ENCODE data around the gene CCDC14. TPM values are rescaled to one million over a fixed set of nuclear protein-coding genes. Genes with fewer than 3 reads are reported as not detected.

The CCDC14 gene
- total RNA-seq, 1 donor, result 51.4 TPM

DNA sequence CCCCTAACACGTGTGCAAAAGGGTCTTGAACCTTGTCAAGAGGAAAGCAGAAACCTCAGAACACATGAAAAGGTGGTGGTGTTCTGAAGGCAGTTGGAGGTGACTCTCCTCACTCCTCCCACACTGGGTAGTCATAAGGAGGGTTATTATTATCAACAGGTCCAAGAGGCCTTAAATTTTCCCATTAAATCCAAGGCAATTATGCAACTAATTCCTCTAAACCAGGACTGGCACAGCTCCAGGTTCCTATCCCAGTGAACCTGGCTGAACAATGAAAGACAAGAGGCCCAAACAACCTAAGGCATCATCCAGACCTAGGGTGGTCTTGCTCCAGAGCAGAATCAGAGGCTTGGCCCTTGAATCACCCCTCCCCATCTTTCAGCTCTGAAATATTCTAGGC, 91.9 kb downstream of the CCDC14 start:
- H3K4me1 ChIP-seq (ENCODE audit: insufficient read depth, low read length), result peaks cover 31% of the 10 kb centered on the region
- no peak overlapping the region for H3K4me2 ChIP-seq (ENCODE audit: insufficient read depth, low read length)
- no peaks in the 10 kb centered on the region for H3K9me3 ChIP-seq (ENCODE audit: low read depth, low read length)
- peaks cover 97% of the 10 kb centered on the region for H3K79me2 ChIP-seq (ENCODE audit: insufficient read depth, low read length)
- peaks cover 30% of the 10 kb centered on the region for H3K36me3 ChIP-seq (ENCODE audit: insufficient read depth, low read length)
- H3K27ac ChIP-seq (ENCODE audit: low read depth, low read length), result no peak overlapping the region
- H2AFZ ChIP-seq (ENCODE audit: low read length), result no peak overlapping the region
- TF ChIP-seq, protein P1, sequence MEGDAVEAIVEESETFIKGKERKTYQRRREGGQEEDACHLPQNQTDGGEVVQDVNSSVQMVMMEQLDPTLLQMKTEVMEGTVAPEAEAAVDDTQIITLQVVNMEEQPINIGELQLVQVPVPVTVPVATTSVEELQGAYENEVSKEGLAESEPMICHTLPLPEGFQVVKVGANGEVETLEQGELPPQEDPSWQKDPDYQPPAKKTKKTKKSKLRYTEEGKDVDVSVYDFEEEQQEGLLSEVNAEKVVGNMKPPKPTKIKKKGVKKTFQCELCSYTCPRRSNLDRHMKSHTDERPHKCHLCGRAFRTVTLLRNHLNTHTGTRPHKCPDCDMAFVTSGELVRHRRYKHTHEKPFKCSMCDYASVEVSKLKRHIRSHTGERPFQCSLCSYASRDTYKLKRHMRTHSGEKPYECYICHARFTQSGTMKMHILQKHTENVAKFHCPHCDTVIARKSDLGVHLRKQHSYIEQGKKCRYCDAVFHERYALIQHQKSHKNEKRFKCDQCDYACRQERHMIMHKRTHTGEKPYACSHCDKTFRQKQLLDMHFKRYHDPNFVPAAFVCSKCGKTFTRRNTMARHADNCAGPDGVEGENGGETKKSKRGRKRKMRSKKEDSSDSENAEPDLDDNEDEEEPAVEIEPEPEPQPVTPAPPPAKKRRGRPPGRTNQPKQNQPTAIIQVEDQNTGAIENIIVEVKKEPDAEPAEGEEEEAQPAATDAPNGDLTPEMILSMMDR (IDR thresholded peaks at IDR 0.05; ENCODE audit: extremely low read depth, low read depth, low read length), result no peak
- H4K20me1 ChIP-seq (ENCODE audit: insufficient read depth, low read length), result peaks cover 11% of the 10 kb centered on the region
- no peak overlapping the region for H3K4me3 ChIP-seq (ENCODE audit: insufficient read depth, low read length)
- no peaks in the 10 kb centered on the region for H3K27me3 ChIP-seq (ENCODE audit: insufficient read depth, low read length)
- DNase-seq (ENCODE audit: insufficient read length, low spot score, missing footprints), result no peak

DNA sequence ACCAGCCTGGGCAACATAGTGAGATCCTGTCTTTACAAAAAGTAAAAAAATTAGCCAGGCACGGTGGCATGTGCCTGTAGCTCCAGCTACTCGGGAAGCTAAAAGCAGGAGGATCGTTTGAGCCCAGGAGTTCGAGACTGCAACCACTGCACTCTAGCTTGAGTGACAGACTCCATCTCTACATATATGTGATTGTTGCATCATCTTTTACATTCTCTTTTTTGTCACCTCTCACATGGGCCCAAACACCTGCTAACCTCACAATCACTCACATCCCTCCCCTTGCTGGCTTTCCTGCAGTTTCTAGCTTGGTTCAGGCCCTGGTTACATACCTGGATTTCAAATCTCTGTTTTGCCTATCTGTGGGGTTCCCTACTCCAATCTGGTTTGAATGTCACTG, 96.3 kb downstream of the CCDC14 start:
- Histone ChIP-seq H3K4me3 (ENCODE audit: insufficient read depth, low read length) (no peak overlapping the region), H4K20me1 (ENCODE audit: insufficient read depth, low read length) (peaks cover 6% of the 10 kb centered on the region), H3K79me2 (ENCODE audit: insufficient read depth, low read length) (peaks cover 98% of the 10 kb centered on the region), H3K4me1 (ENCODE audit: insufficient read depth, low read length) (peaks cover 9% of the 10 kb centered on the region), H3K27ac (ENCODE audit: low read depth, low read length) (no peak overlapping the region), H2AFZ (ENCODE audit: low read length) (no peak overlapping the region), H3K4me2 (ENCODE audit: insufficient read depth, low read length) (no peak overlapping the region), H3K36me3 (ENCODE audit: insufficient read depth, low read length) (peaks cover 27% of the 10 kb centered on the region), H3K27me3 (ENCODE audit: insufficient read depth, low read length) (no peaks in the 10 kb centered on the region), H3K9me3 (ENCODE audit: low read depth, low read length) (no peaks in the 10 kb centered on the region)
- TF ChIP-seq, protein P1 (IDR thresholded peaks at IDR 0.05; ENCODE audit: extremely low read depth, low read depth, low read length), result no peak
- DNase-seq (ENCODE audit: insufficient read length, low spot score, missing footprints), result no peak

Other genes starting within 250 kb of the CCDC14 start
- 232 and 268 TPM in 2 replicates for gene MYLK, start 76.9 kb downstream of the CCDC14 start, total RNA-seq
- gene ROPN1, start 30.9 kb upstream of the CCDC14 start, total RNA-seq, result not detected in 2 replicates
- 9.4 and 13.4 TPM in 2 replicates for gene KALRN, start 72.1 kb upstream of the CCDC14 start, total RNA-seq

Data from osteoblast (primary cell).